Endothelial cell of umbilical vein (primary cell): Measurements from ENCODE around the gene XYLT1. TPM values are rescaled to one million over a fixed set of nuclear protein-coding genes. Genes with fewer than 3 reads are reported as not detected.

Experiments
- BruUV-seq: library from RNA; stranded (reverse); fragments of 400-500 nt; replicated peaks from 2 replicates; lab custom pipeline; 2021; lab: Mats Ljungman, UMichigan
- CTCF ChIA-PET: fragments of 300-600, 350-600 bp; sonication (Branson Sonifier 250); formaldehyde crosslinking; loops from one replicate; lab custom pipeline; 2021; ENCODE audit warnings: antibody characterized with exemption, inconsistent platforms; lab: Charles Lee
- POLR2A ChIA-PET: fragments of 300-600, 350-600 bp; sonication (Branson Sonifier 250); formaldehyde crosslinking; loops from one replicate; lab custom pipeline; 2021; ENCODE audit warnings: antibody characterized with exemption, inconsistent platforms; lab: Charles Lee
- DNase-seq: peaks from one replicate; pipeline ENCODE4 v3.0.0-alpha.2; 2011; ENCODE audit warnings: low read depth, low spot score
- FAIRE-seq: peaks from 2 replicates; lab custom pipeline; 2011; peaks lifted over from hg19 to GRCh38; lab: Jason Lieb, UNC
- H2AFZ ChIP-seq: 2 replicates; pipeline ENCODE4 v1.6.0; 2012; ENCODE audit warnings: low read depth, low read length, control low read depth, inconsistent platforms
- H3K27ac ChIP-seq: 2 replicates; pipeline ENCODE4 v1.5.1; 2011; ENCODE audit warnings: low read depth, mild to moderate bottlenecking, control low read depth, low read length, moderate library complexity; ENCODE audit not compliant: insufficient read depth
- H3K27me3 ChIP-seq, 2 experiments: 2 replicates each; pipeline versions ENCODE4 v1.6.0 to v1.6.1; 2011; ENCODE audit warnings: low read length in 2 of 2, mixed read lengths in 1 of 2; ENCODE audit not compliant: control insufficient read depth in 2 of 2, insufficient read depth in 2 of 2
- H3K36me3 ChIP-seq, 2 experiments: 2 replicates in 1 of 2; 3 replicates in 1 of 2; pipeline ENCODE4 v1.5.1; 2011; ENCODE audit warnings: low read length in 2 of 2, mild to moderate bottlenecking in 1 of 2, moderate library complexity in 1 of 2; ENCODE audit not compliant: control insufficient read depth in 2 of 2, insufficient read depth in 2 of 2; ENCODE audit errors: extremely low read depth in 1 of 2
- H3K4me1 ChIP-seq: 3 replicates; pipeline ENCODE4 v1.5.1; 2011; ENCODE audit warnings: mild to moderate bottlenecking, low read length; ENCODE audit not compliant: control insufficient read depth, insufficient read depth; ENCODE audit errors: extremely low read depth
- H3K4me2 ChIP-seq: 2 replicates; pipeline ENCODE4 v1.6.1; 2011; ENCODE audit warnings: low read length, control low read depth, mixed read lengths; ENCODE audit not compliant: insufficient read depth
- H3K4me3 ChIP-seq, 3 experiments: fragments of 200-600 bp in 1 of 3; sonication (generic), shearing (Covaris generic) in 1 of 3; replicated peaks in 1 of 3; 2 replicates each; pipeline ENCODE4 v1.5.1; 2011 to 2016; ENCODE audit warnings: control low read depth in 3 of 3, low read length in 3 of 3, mild to moderate bottlenecking in 2 of 3, inconsistent platforms in 1 of 3, low read depth in 1 of 3, moderate library complexity in 1 of 3; ENCODE audit not compliant: insufficient read depth in 1 of 3
- H3K79me2 ChIP-seq: 2 replicates; pipeline ENCODE4 v1.6.0; 2012; ENCODE audit warnings: low read length, inconsistent platforms; ENCODE audit not compliant: control insufficient read depth, insufficient read depth
- H3K9ac ChIP-seq: replicated peaks from 2 replicates; pipeline ENCODE3; 2011; ENCODE audit warnings: low read length, control low read depth; ENCODE audit not compliant: insufficient read depth; ENCODE audit errors: extremely low read depth
- H3K9me1 ChIP-seq: replicated peaks from 3 replicates; pipeline ENCODE4 v1.6.0; 2011; ENCODE audit warnings: mild to moderate bottlenecking, low read length; ENCODE audit not compliant: control insufficient read depth, insufficient read depth; ENCODE audit errors: extremely low read depth
- H3K9me3 ChIP-seq: replicated peaks from 2 replicates; pipeline ENCODE4 v1.5.1; 2012; ENCODE audit warnings: low read length, inconsistent platforms; ENCODE audit not compliant: control insufficient read depth, insufficient read depth
- H4K20me1 ChIP-seq: replicated peaks from 2 replicates; pipeline ENCODE3; 2011; ENCODE audit warnings: mild to moderate bottlenecking, low read length; ENCODE audit not compliant: control insufficient read depth, insufficient read depth; ENCODE audit errors: extremely low read depth
- EZH2 ChIP-seq: IDR thresholded peaks from 2 replicates; pipeline ENCODE4 v1.6.1; 2012; ENCODE audit warnings: borderline replicate concordance, low read depth, mild to moderate bottlenecking, moderate library complexity, low read length, inconsistent platforms; ENCODE audit not compliant: severe bottlenecking
- FOS ChIP-seq: IDR thresholded peaks from 2 replicates; pipeline ENCODE4 v1.6.1; 2011; ENCODE audit warnings: mild to moderate bottlenecking, low read length, moderate library complexity, borderline replicate concordance; ENCODE audit not compliant: insufficient read depth
- JUN ChIP-seq: IDR thresholded peaks from 2 replicates; pipeline ENCODE4 v1.6.1; 2011; ENCODE audit warnings: borderline replicate concordance, low read depth; ENCODE audit not compliant: insufficient read length, insufficient read depth
- MAX ChIP-seq: IDR thresholded peaks from 2 replicates; pipeline ENCODE4 v1.6.1; 2011; ENCODE audit not compliant: insufficient read depth, insufficient read length
- MYC ChIP-seq: IDR thresholded peaks from one replicate; pipeline ENCODE4 v1.6.1; 2011; ENCODE audit warnings: mild to moderate bottlenecking, low read depth, low read length
- POLR2A ChIP-seq: IDR thresholded peaks from 2 replicates; pipeline ENCODE4 v1.6.1; 2012; ENCODE audit warnings: low read depth, mild to moderate bottlenecking, control low read depth, low read length
- POLR2AphosphoS5 ChIP-seq: IDR thresholded peaks from 2 replicates; pipeline ENCODE4 v1.6.1; 2012; ENCODE audit warnings: low read depth, mild to moderate bottlenecking, control low read depth, low read length, moderate library complexity; ENCODE audit not compliant: insufficient read depth
- dilution Hi-C: fragments of 300-500 bp; cut with MboI; formaldehyde crosslinking; loops from one replicate; pipeline ENCODE4 v1.15.0; 2019; ENCODE audit warnings: low sequenced_read_pairs; ENCODE audit not compliant: extremely low pct_ligation_motif_present
- intact Hi-C: fragments of 100-400 bp; cut with micrococcal nuclease; formaldehyde crosslinking; loops from one replicate; pipeline ENCODE4 v1.10.0; 2022
- polyA plus RNA-seq, 4 experiments: library from polyadenylated mRNA; depleted of rRNA in 3 of 4; stranded (reverse) in 3 of 4; unstranded in 1 of 4; fragments of >200 nt; gene quantifications; 2 replicates each; pipeline versions ENCODE4 v1.2.1 to v1.2.3, GENCODE V29; 2011 to 2012; ENCODE audit warnings: missing spikeins in 1 of 4
- total RNA-seq: library from RNA; stranded (reverse); gene quantifications from 2 replicates; pipeline ENCODE4 v1.2.3, GENCODE V29; 2021
- TF ChIP-seq, protein P1 (sequence below), 2 donors: IDR thresholded peaks; 1 replicate in 1 of 2; 2 replicates in 1 of 2; pipeline ENCODE4 v1.5.1; 2011; ENCODE audit warnings: low read length in 2 of 2, mild to moderate bottlenecking in 2 of 2, moderate library complexity in 2 of 2, control low read depth in 1 of 2, inconsistent platforms in 1 of 2, low read depth in 1 of 2; ENCODE audit not compliant: insufficient read depth in 1 of 2; ENCODE audit errors: extremely low read depth in 1 of 2

XYLT1 gene
- total and polyA plus RNA-seq, 2 donors (not counting 3 experiments of a cell fraction or from before 2014, with no cell fraction given), result 0.63 to 2.9 TPM

GRCh38 chr16:17491140-17491662 lies 20.4 kb upstream of the XYLT1 start:
- ChIA-PET POLR2A (no interaction called here), CTCF (no interaction called here)
- no TSS peak for BruUV-seq
- Histone ChIP-seq H3K27me3 (no peaks in the 10 kb centered on the region), H2AFZ (no peak overlapping the region), H4K20me1 (no peaks in the 10 kb centered on the region), H3K36me3 (no peaks in the 10 kb centered on the region), H3K9me3 (no peaks in the 10 kb centered on the region), H3K4me2 (no peak overlapping the region), H3K27ac (no peak overlapping the region), H3K9me1 (no peaks in the 10 kb centered on the region), H3K9ac (no peak overlapping the region), H3K4me3 (no peak overlapping the region), H3K4me1 (no peaks in the 10 kb centered on the region), H3K79me2 (no peaks in the 10 kb centered on the region)
- intact Hi-C loops (no loop called here), dilution Hi-C loops (no loop called here)
- no peak for DNase-seq
- FAIRE-seq, result no peak
- TF ChIP-seq FOS (no peak), MAX (no peak), POLR2A (no peak), JUN (no peak), MYC (no peak), EZH2 (no peak), POLR2AphosphoS5 (no peak)
- TF ChIP-seq, protein P1, sequence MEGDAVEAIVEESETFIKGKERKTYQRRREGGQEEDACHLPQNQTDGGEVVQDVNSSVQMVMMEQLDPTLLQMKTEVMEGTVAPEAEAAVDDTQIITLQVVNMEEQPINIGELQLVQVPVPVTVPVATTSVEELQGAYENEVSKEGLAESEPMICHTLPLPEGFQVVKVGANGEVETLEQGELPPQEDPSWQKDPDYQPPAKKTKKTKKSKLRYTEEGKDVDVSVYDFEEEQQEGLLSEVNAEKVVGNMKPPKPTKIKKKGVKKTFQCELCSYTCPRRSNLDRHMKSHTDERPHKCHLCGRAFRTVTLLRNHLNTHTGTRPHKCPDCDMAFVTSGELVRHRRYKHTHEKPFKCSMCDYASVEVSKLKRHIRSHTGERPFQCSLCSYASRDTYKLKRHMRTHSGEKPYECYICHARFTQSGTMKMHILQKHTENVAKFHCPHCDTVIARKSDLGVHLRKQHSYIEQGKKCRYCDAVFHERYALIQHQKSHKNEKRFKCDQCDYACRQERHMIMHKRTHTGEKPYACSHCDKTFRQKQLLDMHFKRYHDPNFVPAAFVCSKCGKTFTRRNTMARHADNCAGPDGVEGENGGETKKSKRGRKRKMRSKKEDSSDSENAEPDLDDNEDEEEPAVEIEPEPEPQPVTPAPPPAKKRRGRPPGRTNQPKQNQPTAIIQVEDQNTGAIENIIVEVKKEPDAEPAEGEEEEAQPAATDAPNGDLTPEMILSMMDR (IDR thresholded peaks at IDR 0.05; ENCODE audit: extremely low read depth in 1 of 2, insufficient read depth in 1 of 2, low read depth in 1 of 2, low read length in 2 of 2), result no peak
